ENCODE data around the gene NTPCR.

GRCh38 chr1:232958067-232958466 is 7.7 kb downstream of the NTPCR start:
- TF ChIP-seq CTCF (IDR thresholded peaks at IDR 0.05) (no peak), POLR2A (IDR thresholded peaks at IDR 0.05) (no peak), POLR2AphosphoS5 (IDR thresholded peaks at IDR 0.05) (no peak)

Data from prostate gland (tissue), 2 donors.